Left lobe of liver (tissue), 2 donors: ENCODE results near the gene WNT5A. TPM values are rescaled to one million over a fixed set of nuclear protein-coding genes. Genes with fewer than 3 reads are reported as not detected.

Experiments
- ATAC-seq: fragments of 200-7000 bp; cut with Tn5 transposase; one replicate; pipeline ENCODE4 v1.9.1; 2020; ENCODE audit warnings: mild to moderate bottlenecking, moderate library complexity
- DNase-seq: peaks from one replicate; pipeline ENCODE4 v3.0.0-alpha.2; 2020; ENCODE audit warnings: low spot score
- total RNA-seq: library from RNA; stranded (reverse); gene quantifications from one replicate; pipeline ENCODE4 v1.2.1, GENCODE V29; 2021
- donor health status: DM: no; HTN: no; CAD: no; lungs with moderate emphysema.
- donor health status: DM: no; HTN: yes; CAD: no.

Gene WNT5A
- total RNA-seq, 1 donor from 2014 or later = 4.3 TPM

DNA sequence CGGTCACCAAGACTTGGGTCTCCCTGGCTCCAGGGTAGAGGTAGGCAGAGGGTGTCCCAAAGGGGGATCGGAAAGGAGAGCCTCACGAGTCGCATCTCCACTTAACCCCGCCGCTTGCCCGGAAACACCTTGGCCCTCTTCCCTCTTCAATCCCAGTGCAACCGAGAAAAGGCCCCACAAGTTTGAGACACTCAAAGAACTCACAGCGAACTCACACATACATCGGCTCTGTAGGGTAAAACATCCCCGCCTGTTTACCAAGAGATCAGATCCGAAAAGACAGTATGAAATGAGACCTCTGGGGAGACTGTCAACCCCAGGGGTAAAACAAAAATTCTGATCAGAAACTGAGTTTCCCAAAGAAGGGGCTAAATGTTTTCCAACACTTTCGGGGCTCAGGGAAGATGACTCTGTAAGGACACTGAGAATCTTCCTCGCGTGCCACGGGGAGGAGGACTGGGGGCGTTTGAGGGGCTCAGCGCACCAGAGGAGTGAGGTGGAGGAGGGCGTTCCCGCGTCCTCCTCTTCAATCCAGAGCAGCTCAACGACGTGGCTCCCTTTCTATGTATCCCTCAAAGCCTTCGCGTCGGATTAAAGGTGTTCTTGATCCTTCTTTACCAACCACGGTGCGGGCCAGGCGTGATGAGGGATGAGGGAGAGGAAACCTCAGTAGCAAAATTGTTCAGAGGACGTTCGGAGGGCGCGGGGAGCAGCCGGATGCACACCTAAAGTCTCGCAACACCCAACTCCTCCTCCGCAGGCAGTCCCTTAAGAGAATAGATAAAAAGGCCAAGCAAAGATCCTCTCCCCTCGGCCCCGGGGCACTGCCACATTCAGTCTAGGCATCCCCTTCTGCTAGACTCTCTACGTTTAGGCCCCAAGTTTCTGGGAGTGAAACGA lies 3.7 kb downstream of the WNT5A start:
- DNase-seq (no peak), ATAC-seq (no peak)

DNA sequence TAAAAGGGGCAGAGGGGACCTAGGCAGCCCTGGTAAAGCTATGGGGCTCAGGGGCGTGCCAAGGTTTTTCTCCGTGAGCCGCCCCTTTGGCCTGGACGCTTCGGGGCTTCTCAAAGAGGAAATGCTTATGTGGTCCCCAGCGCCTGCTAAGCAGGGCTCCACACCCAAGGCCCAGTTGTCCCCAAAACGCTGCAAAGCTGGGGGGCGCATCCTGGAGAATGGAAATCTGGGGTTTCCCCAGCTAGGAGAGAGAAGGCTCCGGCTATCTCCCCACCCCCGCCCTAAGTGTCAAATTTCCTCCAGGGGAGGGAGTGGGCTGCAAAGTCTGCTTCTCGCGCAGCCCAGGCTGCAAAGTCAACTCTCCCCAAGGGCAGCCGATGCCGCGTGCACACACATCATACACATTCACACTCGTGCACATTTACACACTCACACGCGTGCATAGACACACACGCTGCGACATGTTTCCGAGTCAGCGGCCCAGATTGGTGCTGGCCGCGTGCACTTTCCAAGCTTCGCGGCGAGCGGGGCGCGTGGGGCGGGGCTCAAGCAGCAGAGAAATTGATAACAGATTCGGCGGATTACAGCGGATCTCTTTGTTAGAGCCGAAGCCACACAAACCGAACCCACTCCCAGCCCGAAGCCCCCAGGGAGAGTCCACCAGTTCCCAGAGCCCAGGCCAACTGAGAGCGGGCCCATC lies 4.5 kb downstream of the WNT5A start:
- DNase-seq (no peak), ATAC-seq (no peak)

DNA sequence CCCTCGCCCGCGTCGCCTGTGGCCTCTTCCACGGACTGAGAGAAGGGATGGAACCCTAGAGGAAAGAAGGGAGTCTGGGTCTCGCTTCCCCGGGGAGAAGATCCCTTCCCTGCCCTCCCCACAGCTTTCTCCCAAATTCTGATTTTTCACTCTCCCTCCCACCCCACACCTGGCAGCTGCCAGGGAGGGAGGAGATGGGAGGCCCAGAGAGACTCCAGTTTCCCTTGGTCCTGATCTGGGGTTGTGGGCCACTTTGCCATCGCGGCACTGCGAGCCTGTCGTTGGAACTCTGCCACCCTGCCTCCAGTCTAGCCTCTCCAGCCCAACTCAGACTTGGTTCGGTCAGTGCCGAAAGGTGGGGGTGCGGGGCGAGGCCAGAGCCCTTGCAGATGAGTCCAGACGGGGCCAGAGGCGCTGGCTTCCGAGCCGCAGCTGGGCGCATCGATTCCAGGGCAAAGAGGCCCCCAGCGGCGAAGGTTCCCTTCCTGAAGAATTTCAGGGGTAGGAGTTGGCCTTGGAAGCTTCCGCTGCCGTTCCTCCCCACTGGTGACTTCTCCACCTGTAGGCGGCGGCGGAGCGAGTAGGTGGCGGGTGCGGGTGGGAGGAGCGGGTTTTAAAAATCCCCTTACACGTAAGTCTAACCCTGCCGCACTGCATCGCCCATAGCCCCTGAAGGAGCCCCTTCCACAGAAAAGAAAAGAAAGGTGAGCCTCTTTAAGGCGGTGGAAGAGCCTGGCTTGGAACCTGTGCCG lies 5.2 kb downstream of the WNT5A start:
- ATAC-seq (no peak), DNase-seq (no peak)

DNA sequence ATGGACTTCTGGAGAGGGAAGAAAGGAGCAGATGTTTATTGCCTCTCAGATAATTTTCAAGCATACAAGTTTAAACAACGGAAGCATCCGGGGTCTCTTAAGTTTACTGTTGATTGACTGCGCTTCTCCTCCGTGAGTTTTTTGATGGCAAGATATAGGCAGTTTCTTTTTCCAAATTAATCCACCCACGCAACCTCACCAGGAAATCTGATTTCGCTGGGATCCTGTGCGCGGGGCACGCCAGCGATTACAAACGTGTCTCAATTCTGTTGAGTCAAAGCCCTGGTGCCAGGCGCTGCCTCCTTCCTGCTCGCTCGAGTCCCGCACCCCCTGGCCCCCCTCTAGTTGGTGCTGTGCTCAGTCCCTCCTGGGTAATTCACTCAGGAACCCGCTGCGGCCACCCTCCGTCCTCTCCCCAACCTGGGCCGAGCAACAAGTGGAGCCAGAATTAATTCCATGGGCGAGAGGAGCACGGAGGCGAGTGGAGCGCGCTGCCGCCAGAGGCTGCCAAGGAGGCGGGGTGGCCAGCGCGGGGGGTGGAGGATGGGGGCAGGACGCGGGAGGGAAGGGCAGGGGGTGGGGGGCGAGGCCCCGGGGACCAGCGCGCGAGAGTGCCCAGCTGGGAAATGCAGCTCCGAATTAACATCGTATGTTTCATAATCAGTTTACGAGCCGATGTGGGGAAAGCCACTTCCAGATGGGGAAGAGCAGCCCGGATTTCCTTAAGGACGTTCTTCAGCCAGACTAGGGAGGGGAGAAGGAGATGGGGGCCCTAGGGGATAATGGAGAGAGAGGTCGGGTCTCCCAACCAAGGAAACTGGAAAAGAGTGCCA lies 6.0 kb downstream of the WNT5A start:
- ATAC-seq (no peak), DNase-seq (no peak)

DNA sequence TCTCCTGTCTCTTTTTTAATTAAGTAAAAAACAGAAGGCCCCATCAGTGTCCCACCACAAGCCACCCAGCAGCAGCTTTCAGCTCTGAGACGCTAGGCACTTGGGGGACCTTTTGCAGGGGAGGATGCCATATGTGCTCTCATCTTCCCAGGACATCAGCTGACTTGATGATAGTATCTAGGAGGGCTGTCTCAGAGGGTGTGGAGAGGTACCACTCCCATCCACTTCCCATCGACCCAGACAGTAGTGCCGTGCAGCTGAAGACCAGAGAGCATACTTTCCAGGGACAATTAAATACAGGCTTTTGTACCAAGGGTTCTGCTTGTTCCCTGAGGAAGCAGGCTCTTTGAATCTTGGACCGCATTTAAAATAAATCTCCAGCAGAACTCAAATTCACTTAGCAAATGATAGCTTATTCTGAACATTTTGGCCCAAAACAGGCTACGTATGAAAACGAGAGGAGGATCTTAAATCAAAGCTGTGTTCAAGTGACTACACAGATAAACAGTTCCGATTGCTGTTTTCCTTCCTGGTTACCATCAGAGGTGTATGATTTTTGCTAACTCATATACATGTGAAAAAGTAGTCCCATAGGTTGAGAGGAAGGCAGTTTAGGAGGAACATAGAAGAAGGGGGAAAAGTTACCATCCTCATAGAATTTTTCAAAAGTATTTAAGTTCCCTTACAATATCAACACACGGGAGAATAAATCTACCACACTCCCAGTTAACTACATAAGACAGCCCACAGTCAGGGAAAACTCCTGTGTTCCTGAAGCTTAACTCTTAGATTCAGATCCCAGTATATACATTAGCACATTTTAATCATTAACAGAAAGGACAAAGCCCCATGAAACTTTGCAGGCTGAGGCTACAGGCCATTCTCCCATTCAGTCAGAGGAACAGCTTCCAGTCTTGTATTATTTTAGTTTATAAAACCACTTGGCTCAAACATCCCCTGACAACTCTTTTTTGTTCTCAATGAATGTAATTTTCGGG lies 9.5 kb downstream of the WNT5A start:
- ATAC-seq (no peak), DNase-seq (no peak)

DNA sequence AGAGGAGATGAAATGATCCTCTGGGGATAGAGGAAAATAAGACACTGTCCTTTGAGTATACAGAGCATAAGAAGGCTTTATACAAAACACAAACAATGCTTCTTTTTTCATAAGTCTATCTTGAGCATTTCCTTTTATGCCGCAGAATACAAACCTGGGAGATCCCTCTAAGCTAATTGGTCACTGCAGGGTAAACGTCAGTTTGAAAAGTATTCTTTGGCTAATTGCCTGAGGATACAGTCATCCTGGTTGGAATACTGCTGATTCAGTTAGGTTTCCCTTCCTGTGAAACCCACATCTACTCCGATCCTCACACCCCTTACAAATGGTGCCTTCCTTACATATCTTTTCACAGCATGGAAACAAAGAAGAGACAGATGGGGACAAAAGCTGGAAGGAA lies 10.6 kb downstream of the WNT5A start:
- ATAC-seq (no peak), DNase-seq (no peak)

DNA sequence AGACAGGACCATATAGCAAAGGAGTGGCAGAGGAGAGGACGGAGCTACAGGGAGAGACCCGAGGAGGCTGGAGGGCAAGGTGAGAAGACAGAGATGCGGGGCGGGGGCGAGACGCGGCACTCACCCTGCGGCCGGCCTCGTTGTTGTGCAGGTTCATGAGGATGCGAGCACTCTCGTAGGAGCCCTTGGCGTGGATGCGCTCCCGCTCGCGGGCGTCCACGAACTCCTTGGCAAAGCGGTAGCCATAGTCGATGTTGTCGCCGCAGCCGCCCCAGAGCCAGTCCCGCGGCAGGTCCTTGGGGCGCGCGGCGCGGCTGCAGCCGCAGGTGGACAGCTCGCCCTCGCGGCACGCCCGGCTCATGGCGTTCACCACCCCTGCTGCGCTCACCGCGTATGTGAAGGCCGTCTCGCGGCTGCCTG lies 12.9 kb downstream of the WNT5A start:
- DNase-seq = no peak
- ATAC-seq = no peak

DNA sequence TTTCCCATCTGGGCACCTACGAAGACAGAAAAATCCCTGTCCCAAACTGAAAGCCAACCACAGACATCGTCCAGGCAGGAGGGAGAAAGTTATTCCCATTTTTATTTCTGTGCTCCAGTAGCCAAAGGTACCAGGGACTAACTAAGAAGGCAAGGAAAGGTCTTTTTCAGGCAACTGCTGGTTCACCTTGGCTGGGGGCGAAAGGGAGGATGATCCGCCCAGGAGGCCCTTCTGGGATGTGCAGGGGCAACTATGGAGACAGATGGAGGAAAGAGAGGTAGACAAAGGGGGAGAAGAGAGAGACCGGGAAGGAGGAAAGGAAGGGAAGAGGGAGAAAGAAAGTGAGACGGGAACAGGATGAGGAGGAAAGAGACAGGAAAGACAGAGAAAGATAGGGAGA lies 13.3 kb downstream of the WNT5A start:
- ATAC-seq = no peak
- no peak for DNase-seq

DNA sequence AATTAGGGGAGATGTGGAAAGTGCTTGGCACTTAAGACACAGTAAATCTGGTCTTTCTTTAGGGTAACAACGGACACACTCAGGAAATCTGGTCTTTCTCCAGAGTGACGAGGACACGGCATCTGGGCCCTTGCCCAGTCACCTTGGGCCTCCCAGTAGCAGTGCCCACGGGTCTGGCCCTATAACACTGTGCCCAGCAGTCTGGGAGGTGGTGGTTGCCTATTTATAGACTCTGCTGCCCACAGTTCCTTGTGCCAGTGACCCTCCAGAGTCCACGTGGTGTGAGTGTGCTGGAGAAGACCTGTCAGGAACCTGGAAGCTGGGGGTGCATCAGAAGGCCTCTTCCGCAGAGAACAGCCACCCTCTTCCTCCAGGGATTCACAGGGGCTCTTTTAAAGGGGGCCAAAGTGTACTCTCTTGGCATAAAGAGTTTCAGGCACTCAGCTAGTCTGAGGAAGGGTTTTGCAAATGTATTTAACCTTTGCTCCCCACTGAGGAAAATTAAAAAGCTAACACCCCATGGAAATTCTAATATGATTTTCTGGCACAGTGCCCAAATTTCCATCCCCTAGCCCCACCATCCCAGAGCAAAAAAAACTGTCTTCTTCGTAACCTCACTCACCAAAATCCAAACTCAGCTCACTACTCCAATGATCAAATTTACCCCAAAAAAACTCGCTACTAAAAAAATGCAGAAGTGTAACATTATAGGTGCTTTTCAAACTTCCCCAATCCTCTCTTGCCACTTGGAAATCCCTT lies 15.4 kb downstream of the WNT5A start:
- no peak for ATAC-seq
- no peak for DNase-seq

DNA sequence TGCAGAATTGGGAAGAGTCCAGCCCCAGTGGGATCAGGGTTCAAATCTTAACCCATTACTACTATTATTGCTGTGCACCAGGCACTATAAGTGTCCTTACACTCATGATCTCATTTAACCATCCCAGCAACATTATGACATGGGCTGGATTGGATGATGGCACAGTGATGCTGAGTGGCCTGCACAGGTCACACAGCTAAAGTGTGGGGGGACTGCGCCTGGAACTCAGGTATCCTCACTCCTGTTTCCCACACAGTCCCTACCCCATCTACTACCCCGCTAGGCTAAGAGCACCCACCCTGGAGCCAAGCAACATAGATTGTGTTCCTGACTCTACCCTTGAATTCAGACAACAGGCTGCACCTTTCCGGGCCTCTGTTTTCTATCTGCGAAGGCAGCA lies 16.0 kb downstream of the WNT5A start:
- DNase-seq = no peak
- ATAC-seq = no peak

DNA sequence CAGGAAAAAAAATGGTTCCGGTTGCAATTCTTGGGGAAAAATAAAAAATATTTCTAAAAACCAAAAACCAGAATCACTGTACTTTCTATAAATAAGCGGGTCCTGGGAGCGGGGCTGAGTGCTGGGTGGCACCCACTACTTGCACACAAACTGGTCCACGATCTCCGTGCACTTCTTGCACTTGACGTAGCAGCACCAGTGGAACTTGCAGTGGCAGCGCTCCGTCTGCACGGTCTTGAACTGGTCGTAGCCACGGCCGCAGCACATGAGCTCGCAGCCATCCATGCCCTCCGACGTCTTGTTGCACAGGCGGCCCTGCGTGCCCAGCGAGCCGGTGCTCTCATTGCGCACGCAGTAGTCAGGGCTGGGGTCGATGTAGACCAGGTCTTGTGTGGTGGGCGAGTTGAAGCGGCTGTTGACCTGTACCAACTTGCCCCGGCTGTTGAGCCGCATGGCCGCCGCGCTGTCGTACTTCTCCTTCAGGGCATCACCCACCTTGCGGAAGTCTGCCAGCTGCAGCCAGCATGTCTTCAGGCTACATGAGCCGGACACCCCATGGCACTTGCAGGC lies 17.1 kb downstream of the WNT5A start:
- ATAC-seq = no peak
- DNase-seq = no peak

DNA sequence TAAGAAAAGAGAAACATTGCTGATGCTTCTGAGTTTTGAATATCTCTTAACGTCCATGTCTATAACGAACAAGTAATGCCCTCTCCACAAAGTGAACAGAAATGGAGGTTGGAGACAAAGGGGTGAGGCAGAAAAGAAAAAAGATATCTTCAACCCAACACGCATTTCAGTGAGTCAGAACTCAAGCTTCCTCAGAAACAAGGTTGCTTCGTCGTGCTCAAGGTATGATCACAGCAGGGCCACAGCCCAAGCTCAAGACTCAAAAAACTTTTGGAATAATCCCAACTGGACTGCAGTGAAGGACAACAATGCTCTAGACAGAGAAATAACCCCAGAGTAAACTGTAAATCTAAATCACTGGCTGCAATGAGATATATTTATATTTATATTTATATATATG lies 18.9 kb downstream of the WNT5A start:
- DNase-seq (no peak), ATAC-seq (no peak)

DNA sequence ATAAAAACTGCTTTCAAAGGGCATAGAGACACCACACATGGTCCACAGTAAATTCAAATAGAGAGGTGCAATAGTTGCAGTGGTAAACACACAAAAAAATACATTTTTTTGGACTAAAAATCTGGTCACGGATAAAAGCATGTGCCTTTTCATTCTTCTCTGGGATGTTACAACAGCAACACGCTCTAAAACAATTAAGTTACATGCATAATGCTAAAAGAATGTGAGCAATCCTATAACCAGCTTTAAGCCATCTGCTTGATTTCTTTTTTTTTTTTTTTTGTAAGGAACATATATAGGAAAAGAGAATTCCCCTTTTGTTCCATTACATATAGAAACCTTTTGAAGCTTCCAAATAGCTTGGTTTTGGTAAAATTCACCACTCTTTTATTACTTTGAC lies 20.0 kb downstream of the WNT5A start:
- DNase-seq = no peak
- ATAC-seq = no peak

DNA sequence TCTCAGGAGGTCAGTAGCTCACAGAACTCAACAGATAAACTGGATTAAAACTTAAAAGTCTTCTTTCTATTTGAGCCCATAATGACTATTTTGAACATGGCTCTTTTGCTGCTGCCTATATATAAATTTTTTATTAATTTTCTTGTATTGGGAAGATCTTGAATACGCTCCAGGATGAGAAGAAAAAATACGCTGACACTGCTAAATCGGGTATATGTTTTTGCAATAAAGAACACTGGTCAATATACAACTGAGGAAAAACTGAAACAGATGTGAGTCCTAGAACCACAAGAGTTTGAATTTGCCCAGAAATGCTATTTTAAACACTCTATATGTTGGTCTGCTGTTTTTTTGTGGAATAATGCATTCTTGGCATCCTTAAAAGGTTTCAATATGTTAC lies 20.6 kb downstream of the WNT5A start:
- ATAC-seq (no peak), DNase-seq (no peak)

DNA sequence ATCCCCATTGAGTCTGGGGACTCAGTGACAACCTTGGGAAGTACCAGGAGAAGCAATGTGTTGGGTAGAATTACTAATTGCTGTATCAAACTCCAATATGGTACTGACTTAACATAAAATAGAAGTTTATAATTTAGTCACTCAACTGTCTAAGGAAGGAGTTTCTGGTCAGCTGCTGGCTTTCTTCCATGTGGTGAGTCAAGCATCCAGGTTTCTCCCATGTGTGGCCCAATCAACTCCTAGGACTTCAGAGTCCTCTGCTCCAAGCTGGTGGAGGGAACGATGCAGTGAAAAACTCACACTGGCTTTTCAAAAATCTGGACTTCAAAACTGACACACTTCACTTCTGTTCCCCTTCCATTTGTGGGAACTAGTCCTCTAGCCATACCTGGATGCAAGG lies 25.2 kb downstream of the WNT5A start:
- DNase-seq (no peak), ATAC-seq (no peak)

DNA sequence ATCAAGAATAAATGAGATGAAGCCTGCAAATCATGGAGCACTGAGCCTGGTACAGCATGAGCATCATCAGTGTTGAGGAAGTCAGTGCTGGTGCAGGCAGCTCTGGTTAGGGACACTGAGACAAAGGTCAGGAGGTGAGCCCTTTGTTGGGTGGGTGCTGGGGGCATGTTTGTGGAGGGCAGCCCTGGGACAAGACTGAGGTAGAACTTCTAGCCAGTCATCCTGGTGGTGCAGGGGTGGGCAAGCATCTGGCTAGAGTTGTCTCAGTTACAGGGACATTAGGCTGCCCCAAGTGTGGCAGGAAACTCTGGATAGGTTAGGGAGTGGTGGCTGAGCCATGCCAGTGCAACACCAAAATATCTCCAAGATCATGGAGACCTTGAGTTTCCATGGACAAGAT lies 27.3 kb downstream of the WNT5A start:
- ATAC-seq = no peak

DNA sequence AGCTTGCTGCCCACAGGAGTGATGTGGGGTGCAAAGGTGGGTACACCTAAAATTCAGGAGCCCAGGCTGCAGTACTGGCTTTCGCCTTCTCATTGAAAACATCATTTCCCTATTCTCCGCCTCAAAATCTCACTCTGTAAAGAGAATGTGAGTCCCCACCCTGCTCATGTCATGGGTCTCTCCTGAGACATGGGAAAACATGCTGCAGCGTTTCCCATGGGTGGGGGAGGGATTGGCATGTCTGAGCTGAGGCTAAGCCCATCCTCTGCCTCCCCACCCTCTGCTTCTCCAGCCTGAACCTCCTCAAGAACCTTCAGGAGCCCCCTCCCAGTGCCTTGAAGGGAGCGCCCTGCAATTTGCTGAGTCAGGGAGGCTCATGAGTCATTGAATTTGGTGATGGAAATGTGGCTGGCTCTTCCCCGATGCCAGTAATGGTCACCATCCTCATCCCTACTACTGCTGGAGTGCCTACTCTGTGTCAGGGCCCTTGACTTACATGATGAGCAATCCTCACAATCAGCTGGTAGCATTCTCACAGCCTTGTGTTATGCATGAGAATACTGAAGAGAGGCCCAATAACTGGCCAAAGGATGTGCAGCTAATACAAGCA lies 28.8 kb downstream of the WNT5A start:
- no peak for DNase-seq
- no peak for ATAC-seq

More for the DNA sequence above, 27.3 kb downstream of the WNT5A start:
- DNase-seq = no peak

DNA sequence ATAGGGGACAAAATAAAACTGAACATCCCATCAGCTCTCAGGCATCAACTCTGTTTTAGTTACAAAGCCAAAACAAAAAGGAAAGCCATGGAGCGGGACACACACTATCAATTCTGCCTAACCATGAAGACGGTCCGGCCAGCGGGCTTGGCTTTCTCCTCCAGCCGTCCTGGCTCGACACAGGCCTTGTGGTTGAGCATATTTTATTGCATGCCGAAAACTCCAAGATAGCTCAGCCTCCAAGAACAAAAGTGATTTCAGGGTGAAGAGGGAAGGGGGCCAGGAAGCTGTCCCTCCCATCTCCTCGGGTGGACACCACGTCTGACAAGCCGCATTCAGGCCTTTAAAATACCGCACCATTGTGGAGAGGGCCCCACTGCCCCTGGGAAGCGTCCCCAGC lies 31.2 kb downstream of the WNT5A start:
- no peak for DNase-seq

More for the DNA sequence above, 31.2 kb downstream of the WNT5A start:
- no peak for ATAC-seq
